ENCODE data around the gene WDR88.

GRCh38 chr19:33093420-33094210, 38.3 kb upstream of the WDR88 start:
- TF ChIP-seq CTCF (IDR thresholded peaks at IDR 0.05; ENCODE audit: low read length) (no peak), EZH2 (IDR thresholded peaks at IDR 0.05; ENCODE audit: borderline replicate concordance, low read length) (no peak)
